GM19238 (cell line): Measurements from ENCODE around the gene HUNK.
"Not testable (repeated sequence)": the region's sequence is repeated elsewhere in the genome, so short reads cannot be mapped to it uniquely, and the experiment has no call there.

Experiments used
- DNase-seq: peaks from one replicate; pipeline ENCODE4 v3.0.0; 2011; ENCODE audit warnings: low spot score; ENCODE audit not compliant: insufficient read length

Gene HUNK

DNA sequence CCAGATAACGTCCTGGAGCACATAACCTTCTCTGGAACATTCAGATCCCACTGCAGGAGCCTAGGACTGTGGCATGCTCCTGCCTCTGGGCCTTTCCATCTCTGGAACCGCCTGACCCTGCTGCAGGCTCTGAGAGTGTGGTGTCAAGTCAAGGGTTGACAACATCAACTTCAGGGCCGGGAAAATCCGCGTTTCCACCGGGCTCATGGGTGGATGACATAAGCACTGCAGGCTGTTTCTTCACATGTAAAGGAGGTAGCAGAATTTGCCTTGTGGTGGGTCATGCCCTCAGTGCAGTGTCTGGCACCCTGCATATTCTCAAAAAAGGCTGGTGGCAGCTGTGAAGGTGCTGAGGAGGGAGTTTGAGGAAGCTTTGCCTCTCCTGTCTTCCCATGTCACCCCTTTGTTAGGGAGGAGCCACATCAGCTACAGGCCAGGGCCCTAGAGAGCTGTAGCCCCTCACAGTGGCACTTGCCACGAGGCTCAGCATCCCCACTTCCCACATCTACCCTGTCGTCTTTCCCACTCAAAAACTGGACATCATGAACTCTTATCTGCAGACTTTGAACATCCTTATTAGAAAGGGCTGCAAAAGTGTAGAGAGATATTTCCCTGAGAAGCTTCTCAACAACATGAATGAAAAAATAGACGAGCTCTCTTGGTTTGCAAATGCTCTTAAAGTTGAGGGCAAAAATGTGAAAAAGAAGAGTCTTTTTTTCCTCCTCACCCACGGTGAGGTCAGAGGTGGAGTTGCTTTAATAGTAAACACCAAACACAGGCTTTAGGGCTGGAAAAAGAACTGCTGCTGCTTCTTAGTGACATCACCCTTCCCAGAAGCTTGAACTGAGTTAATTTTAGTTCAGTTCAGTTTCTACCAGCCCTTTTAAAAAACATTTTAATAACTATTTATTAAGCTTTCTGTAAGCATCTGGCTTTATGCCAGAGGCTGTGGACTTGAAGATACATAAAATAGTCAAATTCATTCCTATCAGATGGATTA is 121.3 kb downstream of the HUNK start:
- no peak for DNase-seq

DNA sequence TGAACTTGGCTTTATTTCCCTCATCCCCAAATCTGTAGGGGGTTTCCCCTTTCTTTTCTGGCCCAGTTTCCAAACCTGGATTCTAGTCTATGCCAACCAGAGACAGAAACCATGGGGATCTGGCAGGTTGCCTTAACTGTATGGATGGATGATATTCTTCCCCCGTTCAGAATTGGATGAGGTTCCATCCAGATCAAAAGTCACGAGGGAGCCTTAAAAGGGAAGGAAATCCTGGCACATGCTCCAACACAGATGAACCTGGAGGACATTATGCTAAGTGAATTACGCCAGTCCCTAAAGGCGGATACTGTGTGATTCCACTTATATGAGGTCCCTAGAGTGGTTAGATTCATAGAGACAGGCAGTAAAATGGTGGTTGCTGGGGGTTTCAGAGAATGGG is 124.4 kb downstream of the HUNK start:
- DNase-seq = no peak

DNA sequence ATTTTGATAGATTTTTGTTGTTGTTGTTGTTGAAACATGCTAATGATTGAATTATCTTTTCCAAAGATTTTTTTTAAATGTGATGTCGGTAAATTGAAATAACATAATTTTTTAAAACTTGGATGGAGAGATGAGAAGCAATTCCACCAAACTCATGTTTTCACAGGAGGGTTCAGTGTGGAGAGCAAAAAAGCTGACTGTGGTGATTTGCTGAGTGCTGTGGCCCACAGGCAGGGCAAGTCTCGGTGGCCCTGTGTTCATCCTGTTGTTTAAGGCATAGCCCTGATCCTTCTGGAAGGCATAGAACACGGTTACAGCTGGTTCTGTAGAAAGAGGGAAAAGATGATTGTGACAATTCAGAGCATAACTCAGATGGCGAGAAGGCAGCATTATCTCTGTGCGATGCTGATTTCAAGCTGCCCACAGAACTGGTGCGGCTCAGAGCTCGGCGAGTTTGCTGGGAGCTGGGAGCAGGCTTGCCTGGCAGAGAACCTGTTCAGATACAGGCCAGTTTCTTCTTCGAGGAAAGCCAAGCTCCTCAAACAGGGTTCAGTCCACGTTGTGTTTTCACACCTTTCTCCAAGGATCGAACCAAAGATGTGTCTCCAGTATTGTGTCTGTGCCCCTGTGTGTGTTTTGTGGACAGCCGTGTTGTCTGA is 127.1 kb downstream of the HUNK start:
- DNase-seq = no peak

DNA sequence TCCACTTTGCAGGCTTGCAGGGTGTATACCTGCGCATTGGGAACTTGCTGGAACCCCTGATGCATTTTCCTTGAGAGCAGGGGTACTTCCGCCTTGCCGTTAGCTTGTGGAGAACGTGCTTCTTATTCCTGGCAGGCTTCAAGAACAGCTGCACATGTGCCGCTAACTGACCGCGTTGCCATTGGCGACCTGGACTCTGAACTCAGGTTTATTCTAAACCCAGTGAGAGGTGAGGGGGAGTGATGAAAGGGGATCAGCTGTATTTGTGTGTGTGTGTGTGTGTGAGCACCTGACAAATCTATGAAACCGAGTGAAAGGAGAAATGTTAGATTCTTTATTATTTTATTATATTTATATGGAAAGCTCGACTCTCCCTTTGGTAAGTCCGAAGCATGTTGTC is 128.6 kb downstream of the HUNK start:
- DNase-seq = no peak

DNA sequence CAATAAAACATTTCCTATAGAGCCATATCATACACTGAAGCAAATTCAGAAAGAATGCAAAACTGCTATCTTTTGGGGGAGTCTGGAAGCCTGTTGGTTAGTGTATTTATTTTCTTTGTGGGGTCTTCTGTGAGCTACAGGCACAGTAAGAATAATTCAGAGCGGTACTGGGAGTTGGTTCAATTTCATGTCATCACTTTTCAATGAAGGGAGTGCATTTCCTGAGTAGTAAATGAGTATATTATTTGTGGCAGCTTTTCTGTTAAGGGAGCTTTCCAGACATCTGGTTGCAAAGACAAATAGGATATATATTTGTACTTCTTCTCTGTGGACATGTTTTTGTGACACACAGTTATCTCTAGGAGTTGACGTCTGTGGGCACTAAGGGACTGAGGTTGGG is 130.6 kb downstream of the HUNK start:
- DNase-seq = no peak

DNA sequence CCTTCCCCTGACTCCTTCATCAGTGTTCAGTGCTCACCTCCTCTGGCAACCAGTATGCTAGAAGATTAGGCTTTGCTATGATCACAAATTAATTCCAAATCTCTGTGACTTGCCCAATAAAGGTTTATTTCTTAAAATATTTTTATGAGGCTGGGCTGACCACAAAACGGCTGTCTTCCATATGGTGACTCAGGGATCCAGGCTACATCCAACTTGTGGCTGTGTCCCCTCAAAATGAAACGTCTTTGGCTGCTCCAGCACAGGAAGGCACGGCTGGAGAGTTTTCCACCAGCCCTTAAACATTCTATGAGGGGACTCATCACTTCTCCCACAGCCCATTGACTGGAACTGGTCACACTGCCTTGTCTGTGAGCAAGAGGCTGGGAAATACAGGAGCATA is 131.5 kb downstream of the HUNK start:
- DNase-seq = no peak

- no peak for DNase-seq
Observed at GRCh38 chr21:32007456-32007855, 134.6 kb downstream of the HUNK start.

DNA sequence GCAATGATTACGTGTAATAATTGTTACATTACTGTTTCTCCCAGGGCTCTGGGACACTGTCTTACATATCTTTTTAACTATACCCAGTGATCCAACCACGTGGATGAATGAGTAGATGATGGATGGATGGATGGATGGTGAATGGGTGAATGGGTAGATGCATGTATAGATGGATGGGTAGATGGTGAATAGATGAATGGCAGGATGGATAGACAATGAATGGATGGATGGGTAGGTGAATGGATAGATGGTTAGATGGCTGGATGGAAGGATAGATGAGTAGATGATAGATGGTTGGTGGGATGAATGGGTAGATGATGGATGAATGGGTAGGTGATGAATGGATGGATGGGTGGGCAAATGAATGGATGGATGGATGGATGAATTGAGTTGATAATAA is 135.9 kb downstream of the HUNK start:
- no peak for DNase-seq

- DNase-seq = no peak
Observed at GRCh38 chr21:32009263-32009662, 136.4 kb downstream of the HUNK start.

DNA sequence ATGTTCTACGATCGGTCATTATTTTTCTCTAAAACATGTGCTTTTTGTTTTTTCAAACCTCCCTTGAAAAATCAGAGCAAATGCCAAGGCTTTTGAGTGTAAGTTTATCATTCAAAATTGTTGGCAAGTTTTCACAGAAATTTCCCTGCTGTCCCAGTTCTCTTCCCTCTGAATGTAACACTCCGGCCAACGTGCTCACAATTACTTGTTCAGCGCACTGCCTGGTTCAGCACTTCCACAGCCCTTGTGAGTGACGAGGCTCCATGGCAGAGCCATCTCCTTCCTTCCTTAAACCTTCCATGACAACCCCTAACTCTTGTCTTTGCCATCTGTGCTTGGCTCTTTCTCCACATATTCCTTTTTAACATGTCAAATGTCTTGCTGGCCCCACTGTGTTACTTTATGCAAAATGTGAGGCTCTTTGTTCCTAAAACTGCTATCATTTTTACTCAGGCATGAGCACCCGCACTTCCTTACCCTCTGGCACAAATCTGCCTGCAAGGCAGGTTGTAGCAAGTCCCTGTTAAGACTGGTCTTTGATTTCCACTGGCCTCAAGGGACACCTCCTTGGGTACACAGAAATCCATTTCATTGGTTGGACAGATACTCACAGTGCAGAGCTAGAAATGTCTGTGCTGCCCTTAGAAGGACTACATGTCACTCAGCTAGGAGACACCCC is 142.8 kb downstream of the HUNK start:
- DNase-seq = no peak

DNA sequence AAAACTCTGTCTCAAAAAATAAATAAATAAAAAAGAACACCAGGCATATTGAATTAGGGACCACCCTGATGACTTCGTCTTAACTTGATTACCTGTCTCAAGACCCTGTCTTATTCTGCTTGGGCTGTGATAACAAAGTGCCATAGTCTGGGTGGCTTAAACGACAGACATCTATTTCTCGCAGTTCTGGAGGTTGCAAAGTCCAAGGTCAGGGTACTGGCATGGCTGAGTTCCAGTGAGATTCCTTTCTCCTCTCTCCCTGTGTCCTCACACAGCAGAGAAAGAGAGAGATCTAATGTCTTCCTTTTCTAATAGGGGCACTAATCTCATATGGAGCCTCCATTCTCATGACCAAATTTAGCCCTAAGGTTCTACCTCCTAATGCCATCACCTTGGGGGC is 145.6 kb downstream of the HUNK start:
- DNase-seq = no peak

DNA sequence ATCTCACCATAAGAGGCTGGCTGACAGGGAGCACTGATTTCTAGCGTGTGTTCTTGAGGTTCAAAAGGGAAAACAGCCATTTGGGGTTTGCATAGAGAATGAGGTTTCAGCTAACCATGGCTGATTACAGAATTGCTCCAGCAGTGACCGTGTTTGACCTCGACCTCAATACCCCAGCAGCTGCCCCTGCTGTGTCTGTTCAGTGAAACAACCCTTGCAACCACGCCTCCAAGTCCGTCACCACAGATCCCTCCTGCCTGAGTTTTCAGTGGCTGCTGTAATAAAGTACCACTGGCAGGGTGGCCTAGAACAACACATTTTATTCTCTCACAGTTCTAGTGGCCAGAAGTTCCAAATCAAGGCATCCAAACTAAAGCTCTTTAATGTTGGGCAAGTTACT is 147.7 kb downstream of the HUNK start:
- no peak for DNase-seq

GRCh38 chr21:32021319-32021994 is 148.6 kb downstream of the HUNK start:
- no peak for DNase-seq

DNA sequence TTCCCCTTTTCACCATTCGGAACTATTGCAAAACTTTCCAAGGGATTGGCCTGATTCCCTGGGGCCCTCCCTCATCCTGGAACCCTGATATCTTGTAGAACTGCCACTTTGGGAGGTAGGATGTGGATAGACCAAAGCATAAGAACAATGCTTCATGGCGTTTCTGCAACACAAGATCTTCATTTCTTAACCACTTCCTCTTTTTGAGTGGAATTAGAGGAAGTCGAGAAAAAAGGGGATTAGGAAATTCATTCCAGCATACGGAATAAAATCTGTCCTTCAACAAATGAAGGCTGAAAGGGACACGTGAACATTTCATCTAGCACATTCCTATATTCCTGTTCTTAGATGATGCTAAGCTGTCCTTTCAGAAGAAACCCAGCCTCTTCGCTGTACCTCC is 149.3 kb downstream of the HUNK start:
- DNase-seq = no peak

DNA sequence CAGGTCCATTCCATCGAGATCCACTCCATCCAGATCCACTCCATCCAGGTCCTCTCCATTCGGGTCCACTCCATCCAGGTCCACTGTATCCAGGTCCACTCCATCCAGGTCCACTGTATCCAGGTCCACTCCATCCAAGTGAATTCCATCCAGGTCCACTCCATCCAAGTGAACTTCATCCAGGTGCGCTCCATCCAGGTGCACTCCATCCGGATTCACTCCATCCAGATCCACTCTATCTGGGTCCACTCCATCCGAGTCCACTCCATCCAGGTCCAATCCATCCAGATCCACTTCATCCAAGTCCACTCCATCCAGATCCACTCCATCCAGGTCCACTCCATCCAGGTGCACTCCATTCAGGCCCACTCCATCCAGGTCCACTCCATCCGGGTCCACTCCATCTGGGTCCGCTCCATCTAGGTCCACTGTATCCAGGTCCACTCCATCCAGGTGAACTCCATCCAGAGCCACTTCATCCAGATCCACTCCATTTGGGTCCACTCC is 157.4 kb downstream of the HUNK start:
- DNase-seq = no peak

DNA sequence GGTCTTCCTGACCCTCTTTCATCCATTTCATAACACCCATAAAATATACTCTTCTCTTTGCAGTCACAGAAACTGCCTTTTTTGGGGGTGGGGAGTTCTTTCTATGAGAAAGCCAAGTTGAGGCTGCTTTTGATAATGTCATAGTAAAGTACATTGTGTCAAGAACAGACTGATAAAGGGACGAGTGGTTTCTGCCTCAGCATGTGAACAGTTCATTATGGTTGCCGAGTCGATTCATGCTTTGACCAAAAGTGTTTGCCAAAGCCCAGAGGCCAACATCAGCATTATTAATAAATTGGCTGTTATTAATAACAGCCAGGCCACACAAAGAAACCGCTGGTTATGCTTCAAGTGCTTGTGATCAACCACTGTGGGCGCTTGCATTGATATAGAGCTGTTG is 162.0 kb downstream of the HUNK start:
- DNase-seq = no peak

DNA sequence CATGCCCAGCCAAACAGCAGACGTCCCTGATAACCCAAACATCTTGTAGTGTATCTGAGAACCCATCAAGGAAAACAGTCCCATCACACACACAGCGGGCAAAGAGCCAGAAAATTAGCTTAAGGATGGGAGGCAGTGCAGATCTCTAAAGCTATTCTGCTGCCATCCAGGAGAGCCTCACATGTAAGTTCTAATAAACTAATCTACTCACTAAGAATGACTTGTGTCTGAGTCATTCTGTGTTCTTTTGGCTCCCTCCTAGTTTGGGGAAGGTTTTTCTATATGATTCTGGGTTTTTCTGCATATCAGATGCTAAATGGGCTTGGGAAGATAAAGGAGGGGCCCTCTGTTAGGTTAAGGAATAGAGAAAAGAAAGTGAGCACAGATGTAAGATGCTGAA is 162.8 kb downstream of the HUNK start:
- DNase-seq = no peak

DNA sequence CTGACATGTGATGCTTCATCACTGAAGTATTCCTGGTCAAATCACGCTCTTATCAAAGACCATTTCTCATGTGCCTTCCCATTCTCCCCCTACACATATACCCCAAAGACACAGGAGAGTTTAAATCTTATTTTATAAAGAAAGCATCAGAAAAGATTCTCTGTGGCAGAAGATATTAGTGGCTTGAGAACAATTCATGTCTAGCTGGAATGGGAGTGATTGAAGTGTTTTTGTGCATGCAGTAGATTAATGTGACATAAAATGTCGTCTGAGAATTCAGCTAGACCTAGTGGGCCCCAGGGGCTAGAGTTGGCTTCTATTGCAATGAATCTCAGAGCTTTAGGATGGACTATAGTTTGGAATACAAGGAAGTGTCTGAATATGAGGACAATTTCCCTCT is 163.9 kb downstream of the HUNK start:
- no peak for DNase-seq

GRCh38 chr21:32038751-32039150 is 165.9 kb downstream of the HUNK start:
- DNase-seq = not testable (repeated sequence)

DNA sequence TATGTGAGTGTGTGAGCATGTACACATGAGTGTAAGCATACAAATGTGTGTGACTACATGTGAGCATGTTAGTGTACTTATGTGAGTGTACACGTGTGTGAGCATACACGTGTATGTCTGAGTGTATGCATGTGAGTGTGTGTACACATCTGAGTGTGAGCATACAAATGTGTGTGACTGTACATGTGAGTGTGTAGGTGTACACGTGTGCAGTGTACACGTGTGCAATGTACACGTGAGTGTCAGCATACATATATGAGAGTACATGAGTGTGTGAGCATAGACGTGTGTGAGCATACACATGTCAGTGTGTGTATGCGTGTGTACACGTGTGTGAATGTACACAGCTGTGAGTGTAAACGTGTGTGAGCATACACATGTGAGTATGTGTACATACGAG is 170.6 kb downstream of the HUNK start:
- no peak for DNase-seq
